ENCODE measurements around the gene NUF2. TPM values are rescaled to one million over a fixed set of nuclear protein-coding genes. Genes with fewer than 3 reads are reported as not detected.

Gene NUF2
- total RNA-seq: 0.97 TPM in 2 replicates

GRCh38 chr1:163321311-163322305 lies at the start of gene NUF2:
TSS of gene NUF2 (plus strand) at chr1:163321954. CDS start at chr1:163326052, 4,098 bp downstream.

Other genes starting within 250 kb of the NUF2 start
- 6.7 and 20.9 TPM in 2 replicates for gene RGS5, start 119.0 kb upstream of the NUF2 start, total RNA-seq